ENCODE results near the gene SORBS1. TPM values are rescaled to one million over a fixed set of nuclear protein-coding genes. Genes with fewer than 3 reads are reported as not detected.
A peak's percentile ranks its signal among the peaks of the same experiment; 100 is the strongest.

SORBS1 gene
- total and polyA plus RNA-seq, 12 donors, result 140 to 1,253 (median 1,042) TPM

DNA sequence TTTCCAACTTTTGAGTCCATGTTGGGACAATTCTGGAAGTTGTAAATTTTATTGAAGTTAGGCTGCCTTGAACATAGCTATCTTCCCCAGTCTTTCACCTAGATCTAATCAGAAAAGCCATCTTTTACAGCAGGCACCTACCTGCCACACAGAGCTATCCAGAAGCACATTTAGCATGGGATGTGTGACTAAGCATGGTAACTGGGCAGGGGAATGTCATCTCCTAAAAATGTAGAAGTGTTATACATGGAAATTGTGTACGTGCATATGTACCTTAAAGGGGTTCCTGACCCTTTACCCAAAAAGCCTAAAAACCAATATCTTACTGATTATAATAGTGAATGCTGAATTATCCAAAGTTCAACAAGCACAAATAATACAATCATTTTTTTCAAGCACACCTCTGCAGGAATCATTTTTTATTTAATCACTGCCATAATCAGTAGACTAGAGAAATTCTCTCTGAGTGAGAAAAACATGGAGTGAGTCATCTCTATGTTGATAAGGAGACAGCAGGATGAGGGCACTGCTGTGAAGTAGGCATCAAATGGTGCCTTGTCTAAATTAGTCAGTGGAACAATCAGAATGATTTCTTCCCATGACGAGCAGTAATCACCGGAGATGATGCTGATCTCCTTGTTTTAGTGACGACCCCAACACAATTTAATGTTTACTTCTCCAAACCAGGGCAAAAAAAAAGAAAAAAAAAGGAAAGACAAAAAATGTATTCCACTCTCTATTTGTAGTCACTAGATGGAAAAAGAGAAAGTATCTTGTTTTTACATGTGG lies 75.9 kb downstream of the SORBS1 start:
- peaks cover 6 to 81% (median 45%) of the 10 kb centered on the region in 9 donors for H3K4me1 ChIP-seq
- no peak for DNase-seq
- TF ChIP-seq CTCF (IDR thresholded peaks at IDR 0.05), result no peak
- 77% methylated on average over 4 of the region's 4 CpGs for WGBS, 2 donors
- no peak for ATAC-seq
- no peaks in the 10 kb centered on the region for H3K27me3 ChIP-seq
- no peaks in the 10 kb centered on the region for H3K9me3 ChIP-seq
- peaks cover 0 to 50% (median 0%) of the 10 kb centered on the region in 9 donors for H3K36me3 ChIP-seq
- intact Hi-C loops (cut with DNase I), result no loop called here
- H3K27ac ChIP-seq, result peak overlapping the region in 7 of 10 donors; percentile 10 to 59 (median 41)
- H3K4me3 ChIP-seq, result no peak overlapping the region

DNA sequence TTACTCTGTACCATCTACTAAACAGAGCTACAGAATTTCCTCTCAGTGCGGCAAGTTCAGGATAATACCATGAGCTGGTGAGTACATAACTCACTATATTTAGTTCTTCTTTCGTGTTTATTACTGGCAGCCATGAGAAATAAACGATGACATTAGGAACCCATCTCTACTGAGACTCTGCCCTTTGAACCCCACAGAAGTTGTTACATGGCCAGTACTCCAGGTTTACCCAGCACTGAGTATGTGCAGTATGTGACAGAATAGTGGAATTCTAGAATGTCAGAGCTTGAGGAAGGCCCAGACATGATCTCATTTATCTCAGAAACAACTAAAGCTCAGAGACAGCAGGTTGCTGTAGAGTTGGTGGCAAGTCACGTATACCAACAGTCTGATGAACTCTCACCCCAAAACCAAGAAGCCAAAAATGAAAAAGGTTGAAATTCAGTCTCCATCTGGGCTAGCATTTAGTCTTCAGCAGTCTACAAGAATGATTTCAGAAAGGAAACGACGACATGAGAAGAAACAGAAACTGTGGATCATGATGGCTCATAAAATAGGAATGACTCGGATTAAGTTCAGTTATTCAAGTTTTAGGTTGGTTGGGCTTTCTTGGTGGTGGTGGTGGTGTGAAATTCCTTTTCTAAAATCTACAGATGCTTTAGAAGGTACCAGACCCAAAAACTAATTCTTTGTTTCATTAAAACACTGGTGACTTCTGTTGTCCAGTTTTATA lies 78.5 kb downstream of the SORBS1 start:
- peaks cover 0 to 30% (median 0%) of the 10 kb centered on the region in 9 donors for H3K36me3 ChIP-seq
- 76 to 77% methylated on average over 7 of the region's 7 CpGs for WGBS, 2 donors
- no peaks in the 10 kb centered on the region for H3K27me3 ChIP-seq
- no peak overlapping the region for H3K4me3 ChIP-seq
- peak overlapping the region; percentile 21 to 94 (median 89) for H3K27ac ChIP-seq
- ATAC-seq, result no peak
- H3K4me1 ChIP-seq, result peaks cover 23 to 82% (median 59%) of the 10 kb centered on the region in 9 donors
- intact Hi-C loops (cut with DNase I), result no loop called here
- DNase-seq, result no peak
- no peaks in the 10 kb centered on the region for H3K9me3 ChIP-seq
- no peak for TF ChIP-seq CTCF (IDR thresholded peaks at IDR 0.05)

GRCh38 chr10:95480901-95481491 lies 80.2 kb downstream of the SORBS1 start:
- peaks cover 39 to 86% (median 69%) of the 10 kb centered on the region in 9 donors for H3K4me1 ChIP-seq
- no peaks in the 10 kb centered on the region for H3K9me3 ChIP-seq
- DNase-seq, result no peak
- TF ChIP-seq CTCF (IDR thresholded peaks at IDR 0.05), result no peak
- 53 to 55% methylated on average over 4 of the region's 4 CpGs for WGBS, 2 donors
- peaks cover 0 to 15% (median 0%) of the 10 kb centered on the region in 9 donors for H3K36me3 ChIP-seq
- no peak overlapping the region for H3K4me3 ChIP-seq
- ATAC-seq, result peak in 2 of 8 donors; percentile 5 to 10
- intact Hi-C loops (cut with DNase I), result no loop called here
- H3K27ac ChIP-seq, result peak overlapping the region; percentile 74 to 94 (median 89)
- no peaks in the 10 kb centered on the region for H3K27me3 ChIP-seq
